BE2C (cell line): Measurements from ENCODE around the gene SND1.
"Not testable (repeated sequence)": the region's sequence is repeated elsewhere in the genome, so short reads cannot be mapped to it uniquely, and the experiment has no call there.

Experiments used
- DNase-seq: peaks from one replicate; pipeline ENCODE4 v3.0.0-alpha.2; 2020
- H3K27me3 ChIP-seq: fragments of 250-450 bp; sonication (Bioruptor Pico); 2 replicates; pipeline ENCODE4 v1.5.1; 2020; ENCODE audit warnings: mild to moderate bottlenecking
- H3K36me3 ChIP-seq: fragments of 250-450 bp; sonication (Bioruptor Pico); 2 replicates; pipeline ENCODE4 v1.5.1; 2020; ENCODE audit warnings: mild to moderate bottlenecking
- H3K4me1 ChIP-seq: fragments of 250-450 bp; sonication (Bioruptor Pico); 2 replicates; pipeline ENCODE4 v1.5.1; 2020
- H3K4me3 ChIP-seq: 2 replicates; pipeline ENCODE4 v1.5.1; 2011; ENCODE audit warnings: low read depth, low read length
- H3K9me3 ChIP-seq: fragments of 250-450 bp; sonication (Bioruptor Pico); 2 replicates; pipeline ENCODE4 v1.5.1; 2020
- CTCF ChIP-seq: IDR thresholded peaks from 2 replicates; pipeline ENCODE4 v1.5.1; 2012; ENCODE audit warnings: mild to moderate bottlenecking, low read depth, low read length

SND1 gene

GRCh38 chr7:127667759-127668530 lies 16.0 kb downstream of the SND1 start:
- Histone ChIP-seq H3K27me3 (no peaks in the 10 kb centered on the region), H3K9me3 (no peaks in the 10 kb centered on the region), H3K4me3 (no peak overlapping the region), H3K36me3 (peaks cover 11% of the 10 kb centered on the region), H3K4me1 (no peaks in the 10 kb centered on the region)
- TF ChIP-seq CTCF, result no peak
- DNase-seq, result no peak

- Histone ChIP-seq H3K4me3 (no peak overlapping the region), H3K9me3 (no peaks in the 10 kb centered on the region), H3K4me1 (no peaks in the 10 kb centered on the region), H3K27me3 (no peaks in the 10 kb centered on the region), H3K36me3 (peaks cover 17% of the 10 kb centered on the region)
- no peak for TF ChIP-seq CTCF
- no peak for DNase-seq
Measured at GRCh38 chr7:127671341-127671740, 19.3 kb downstream of the SND1 start.

GRCh38 chr7:127673902-127674301 lies 21.9 kb downstream of the SND1 start:
- H3K36me3 ChIP-seq, result peaks cover 28% of the 10 kb centered on the region
- no peak for DNase-seq
- H3K4me3 ChIP-seq, result no peak overlapping the region
- no peaks in the 10 kb centered on the region for H3K9me3 ChIP-seq
- H3K27me3 ChIP-seq, result no peaks in the 10 kb centered on the region
- TF ChIP-seq CTCF, result no peak
- H3K4me1 ChIP-seq, result no peaks in the 10 kb centered on the region

- no peaks in the 10 kb centered on the region for H3K27me3 ChIP-seq
- no peak for DNase-seq
- H3K4me3 ChIP-seq, result no peak overlapping the region
- no peak for TF ChIP-seq CTCF
- no peaks in the 10 kb centered on the region for H3K4me1 ChIP-seq
- peaks cover 26% of the 10 kb centered on the region for H3K36me3 ChIP-seq
- H3K9me3 ChIP-seq, result no peaks in the 10 kb centered on the region
Measured at GRCh38 chr7:127674361-127674760, 22.4 kb downstream of the SND1 start.

- H3K27me3 ChIP-seq, DNase-seq, H3K4me1 ChIP-seq, H3K4me3 ChIP-seq, H3K9me3 ChIP-seq: not testable (repeated sequence)
- peaks cover 25% of the 10 kb centered on the region for H3K36me3 ChIP-seq
Measured at GRCh38 chr7:127674923-127675322, 22.9 kb downstream of the SND1 start.

- no peak for DNase-seq
- no peaks in the 10 kb centered on the region for H3K9me3 ChIP-seq
- H3K4me3 ChIP-seq, result no peak overlapping the region
- no peaks in the 10 kb centered on the region for H3K27me3 ChIP-seq
- peaks cover 21% of the 10 kb centered on the region for H3K36me3 ChIP-seq
- no peak for TF ChIP-seq CTCF
- H3K4me1 ChIP-seq, result no peaks in the 10 kb centered on the region
Measured at GRCh38 chr7:127675721-127676120, 23.7 kb downstream of the SND1 start.
